Lower lobe of right lung (tissue), 2 donors: ENCODE measurements around the gene NFYC. TPM values are rescaled to one million over a fixed set of nuclear protein-coding genes. Genes with fewer than 3 reads are reported as not detected.

ENCODE experiments used
- ATAC-seq, 2 donors: fragments of 200-7000 bp; cut with Tn5 transposase; one replicate each; pipeline ENCODE4 v1.9.1; 2020 to 2022; ENCODE audit warnings: mild to moderate bottlenecking in 2 of 2, moderate library complexity in 2 of 2
- DNase-seq: peaks from one replicate; pipeline ENCODE4 v3.0.0-alpha.2; 2020
- H3K27ac ChIP-seq: fragments of 200-600 bp; one replicate; pipeline ENCODE4 v1.8.0; 2022
- H3K27me3 ChIP-seq: fragments of 200-600 bp; one replicate; pipeline ENCODE4 v1.8.0; 2022; ENCODE audit warnings: low read depth
- H3K36me3 ChIP-seq: fragments of 200-600 bp; one replicate; pipeline ENCODE4 v1.8.0; 2022; ENCODE audit warnings: mild to moderate bottlenecking
- H3K4me1 ChIP-seq: fragments of 200-600 bp; one replicate; pipeline ENCODE4 v1.8.0; 2022
- H3K4me3 ChIP-seq: fragments of 200-600 bp; one replicate; pipeline ENCODE4 v1.8.0; 2022; ENCODE audit warnings: mild to moderate bottlenecking
- H3K9me3 ChIP-seq: fragments of 200-600 bp; one replicate; pipeline ENCODE4 v1.8.0; 2022
- CTCF ChIP-seq: fragments of 200-600 bp; IDR thresholded peaks from one replicate; pipeline ENCODE4 v1.8.0; 2022; ENCODE audit warnings: antibody characterized with exemption, mild to moderate bottlenecking
- intact Hi-C: fragments of 100-400 bp; cut with DNase I; formaldehyde crosslinking; loops from one replicate; pipeline ENCODE4 v1.11.0; 2022
- total RNA-seq: library from RNA; stranded (reverse); fragmentation: NEBNext Ultra II Directional; extraction: Animal tissue kit (Norgen Biotek cat#: 25700); gene quantifications from one replicate; pipeline ENCODE4 v1.2.1, GENCODE V29; 2021
- donor health status: DM: no; HTN: yes; CAD: no; lungs with severe emphysema.

NFYC gene
- total RNA-seq, 1 donor from 2014 or later: 54.2 TPM

- Histone ChIP-seq H3K27ac (no peak overlapping the region), H3K4me3 (peak overlapping the region; percentile 46), H3K9me3 (no peaks in the 10 kb centered on the region), H3K27me3 (peaks cover 19% of the 10 kb centered on the region), H3K4me1 (peaks cover 18% of the 10 kb centered on the region), H3K36me3 (no peaks in the 10 kb centered on the region)
- TF ChIP-seq CTCF: no peak
- ATAC-seq (peak; percentile 8 to 18), DNase-seq (no peak)
- intact Hi-C loops: no loop called here
Measured at GRCh38 chr1:40784141-40784770, 92.8 kb downstream of the NFYC start.

DNA sequence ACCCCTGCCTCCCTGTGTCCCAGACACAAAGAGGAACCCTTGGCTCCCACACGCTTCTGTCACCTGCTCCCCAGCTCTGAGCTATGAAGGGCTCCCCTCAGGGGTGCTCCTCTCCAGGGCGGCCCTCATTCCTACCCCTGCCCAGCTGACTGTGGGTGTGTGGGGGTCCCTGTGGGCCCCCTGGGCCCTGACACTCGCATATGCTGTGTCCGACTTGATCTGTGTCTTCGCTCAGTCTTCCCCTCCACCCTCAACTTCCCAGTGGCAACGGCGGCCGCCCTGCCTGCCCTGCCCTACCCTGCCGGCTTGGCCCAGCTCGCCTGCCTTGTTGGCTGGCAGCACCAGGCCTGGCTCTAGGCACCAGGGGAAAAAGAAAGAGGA lies 93.3 kb downstream of the NFYC start:
- Histone ChIP-seq H3K4me1 (peaks cover 18% of the 10 kb centered on the region), H3K9me3 (no peaks in the 10 kb centered on the region), H3K27ac (no peak overlapping the region), H3K4me3 (peak overlapping the region; percentile 46), H3K27me3 (peaks cover 19% of the 10 kb centered on the region), H3K36me3 (no peaks in the 10 kb centered on the region)
- intact Hi-C loops: no loop called here
- no peak for DNase-seq
- TF ChIP-seq CTCF: no peak
- no peak for ATAC-seq

- TF ChIP-seq CTCF: no peak
- H3K27ac ChIP-seq: no peak overlapping the region
- peaks cover 18% of the 10 kb centered on the region for H3K4me1 ChIP-seq
- DNase-seq (no peak), ATAC-seq (no peak)
- intact Hi-C loops: no loop called here
- peaks cover 19% of the 10 kb centered on the region for H3K27me3 ChIP-seq
- H3K9me3 ChIP-seq: no peaks in the 10 kb centered on the region
- H3K4me3 ChIP-seq: no peak overlapping the region
- no peaks in the 10 kb centered on the region for H3K36me3 ChIP-seq
Measured at GRCh38 chr1:40785446-40785845, 93.9 kb downstream of the NFYC start.

DNA sequence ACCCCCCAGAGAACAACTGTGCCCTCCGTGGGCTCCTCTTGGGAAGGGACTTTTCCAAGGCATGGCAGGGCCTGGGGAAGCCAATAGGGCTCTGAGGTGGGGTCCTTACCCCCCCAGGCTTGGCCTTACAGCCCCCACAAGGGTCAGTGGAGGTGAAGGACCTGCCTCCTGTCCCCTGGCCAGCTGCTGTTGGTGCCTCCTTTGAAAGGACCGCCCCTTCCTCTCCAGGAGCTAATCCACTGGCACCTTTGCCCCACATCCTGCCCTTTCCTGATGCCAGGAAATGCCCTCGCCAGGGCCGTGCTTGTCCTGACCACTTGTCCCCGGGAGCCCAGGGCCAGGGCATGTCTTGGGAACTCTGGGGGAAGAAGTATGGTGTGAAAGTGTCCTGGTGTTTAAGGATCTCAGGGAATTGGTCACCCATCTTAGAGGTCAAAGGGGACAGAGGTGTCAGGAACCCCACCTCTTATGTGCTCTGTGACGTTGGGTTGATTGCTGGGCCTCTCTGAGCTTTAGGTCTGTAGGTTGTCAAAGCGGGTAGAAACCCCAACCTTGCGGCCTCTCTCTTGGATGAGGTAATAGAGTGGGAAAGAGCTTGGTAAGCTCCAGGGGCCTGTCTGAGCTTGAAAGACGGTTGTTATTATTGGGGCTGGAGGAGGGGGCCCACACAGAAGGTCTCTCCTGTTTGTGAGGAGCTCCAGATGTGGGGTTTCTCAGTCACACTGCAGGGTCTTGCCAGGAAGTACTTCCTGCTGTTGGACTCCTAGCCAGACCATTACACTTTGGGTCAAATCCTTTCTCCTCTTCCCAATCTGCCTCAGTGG lies 94.9 kb downstream of the NFYC start:
- H3K27ac ChIP-seq: no peak overlapping the region
- TF ChIP-seq CTCF: no peak
- peaks cover 19% of the 10 kb centered on the region for H3K27me3 ChIP-seq
- no peaks in the 10 kb centered on the region for H3K36me3 ChIP-seq
- no peaks in the 10 kb centered on the region for H3K9me3 ChIP-seq
- peaks cover 18% of the 10 kb centered on the region for H3K4me1 ChIP-seq
- DNase-seq: no peak
- no peak for ATAC-seq
- no peak overlapping the region for H3K4me3 ChIP-seq
- intact Hi-C loops: no loop called here

DNA sequence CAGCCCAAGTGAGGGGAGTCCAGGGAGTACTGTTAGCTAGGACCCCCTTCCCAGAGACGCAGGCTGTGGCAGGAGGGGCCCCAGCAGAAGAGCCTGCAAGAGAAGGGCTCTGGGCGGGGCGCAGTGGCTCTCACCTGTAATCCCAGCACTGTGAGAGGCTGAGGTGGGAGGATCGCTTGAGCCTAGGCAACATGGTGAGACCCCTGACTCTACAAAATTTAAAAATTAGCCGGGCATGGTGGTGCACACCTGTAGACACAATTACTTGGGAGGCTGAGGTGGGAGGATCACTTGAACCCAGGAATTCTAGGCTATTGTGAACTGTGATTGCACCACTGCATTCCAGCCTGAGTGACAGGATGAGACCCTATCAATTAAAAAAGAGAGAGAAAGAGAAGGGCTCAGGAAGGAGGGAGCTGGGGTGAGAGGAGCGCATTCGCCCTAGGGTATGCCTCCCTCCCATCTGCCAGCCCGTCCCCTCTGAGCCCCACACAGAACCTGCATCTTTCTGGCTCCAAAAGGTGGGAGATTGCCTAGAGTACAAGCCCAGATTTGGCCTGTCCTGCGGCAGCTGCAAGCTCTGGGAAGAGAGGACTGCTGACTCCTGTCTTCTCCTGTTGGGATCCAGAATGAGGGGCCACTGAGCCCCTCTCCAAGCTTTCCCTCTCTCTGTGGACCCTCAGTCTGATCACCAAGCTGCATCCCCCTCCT lies 95.6 kb downstream of the NFYC start:
- TF ChIP-seq CTCF: no peak
- no peak overlapping the region for H3K27ac ChIP-seq
- intact Hi-C loops: no loop called here
- no peaks in the 10 kb centered on the region for H3K36me3 ChIP-seq
- no peaks in the 10 kb centered on the region for H3K9me3 ChIP-seq
- H3K27me3 ChIP-seq: peaks cover 17% of the 10 kb centered on the region
- no peak for DNase-seq
- peaks cover 14% of the 10 kb centered on the region for H3K4me1 ChIP-seq
- no peak overlapping the region for H3K4me3 ChIP-seq
- no peak for ATAC-seq
